ENCODE data around the gene INPP5K.

The INPP5K gene

DNA sequence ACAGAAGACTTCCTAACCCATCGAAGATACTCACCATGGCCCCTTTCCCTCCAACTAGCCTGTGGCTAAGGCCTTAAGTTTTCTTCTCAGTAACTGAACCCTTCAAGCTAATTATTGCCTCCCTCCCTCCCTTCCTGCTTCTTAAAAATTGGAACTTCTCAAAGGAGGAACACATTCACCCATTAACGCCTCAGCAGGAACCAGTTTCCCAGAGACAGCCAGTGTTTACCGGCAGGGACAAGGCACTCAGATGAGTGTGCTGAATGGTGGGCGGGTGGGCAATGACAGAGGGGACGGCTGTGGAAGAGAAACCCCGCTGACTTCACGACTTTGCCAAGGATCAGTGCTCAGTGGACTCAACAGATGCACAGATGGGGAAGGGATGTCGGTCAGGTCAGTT is 25.9 kb upstream of the INPP5K start:
- no peaks in the 10 kb centered on the region for H3K79me2 ChIP-seq (ENCODE audit: low read length)
- no peak overlapping the region for H3K9ac ChIP-seq (ENCODE audit: low read length)
- H3K4me2 ChIP-seq (ENCODE audit: low read depth, low read length): no peak overlapping the region
- H2AFZ ChIP-seq (ENCODE audit: low read length): no peak overlapping the region
- H3K27ac ChIP-seq (ENCODE audit: low read length): no peak overlapping the region
- TF ChIP-seq EZH2phosphoT487 (IDR thresholded peaks at IDR 0.05; ENCODE audit: low read length) (no peak), EZH2 (optimal IDR thresholded peaks at IDR 0.05; ENCODE audit: low read depth, low read length) (no peak)
- TF ChIP-seq, protein P1, sequence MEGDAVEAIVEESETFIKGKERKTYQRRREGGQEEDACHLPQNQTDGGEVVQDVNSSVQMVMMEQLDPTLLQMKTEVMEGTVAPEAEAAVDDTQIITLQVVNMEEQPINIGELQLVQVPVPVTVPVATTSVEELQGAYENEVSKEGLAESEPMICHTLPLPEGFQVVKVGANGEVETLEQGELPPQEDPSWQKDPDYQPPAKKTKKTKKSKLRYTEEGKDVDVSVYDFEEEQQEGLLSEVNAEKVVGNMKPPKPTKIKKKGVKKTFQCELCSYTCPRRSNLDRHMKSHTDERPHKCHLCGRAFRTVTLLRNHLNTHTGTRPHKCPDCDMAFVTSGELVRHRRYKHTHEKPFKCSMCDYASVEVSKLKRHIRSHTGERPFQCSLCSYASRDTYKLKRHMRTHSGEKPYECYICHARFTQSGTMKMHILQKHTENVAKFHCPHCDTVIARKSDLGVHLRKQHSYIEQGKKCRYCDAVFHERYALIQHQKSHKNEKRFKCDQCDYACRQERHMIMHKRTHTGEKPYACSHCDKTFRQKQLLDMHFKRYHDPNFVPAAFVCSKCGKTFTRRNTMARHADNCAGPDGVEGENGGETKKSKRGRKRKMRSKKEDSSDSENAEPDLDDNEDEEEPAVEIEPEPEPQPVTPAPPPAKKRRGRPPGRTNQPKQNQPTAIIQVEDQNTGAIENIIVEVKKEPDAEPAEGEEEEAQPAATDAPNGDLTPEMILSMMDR (IDR thresholded peaks at IDR 0.05; ENCODE audit: low read length): no peak
- DNase-seq: no peak
- H3K9me2 ChIP-seq (replicated peaks; ENCODE audit: insufficient read depth, low read length): no peaks in the 10 kb centered on the region
- H3K27me3 ChIP-seq (replicated peaks; ENCODE audit: insufficient read depth, low read length): no peaks in the 10 kb centered on the region
- H3F3A ChIP-seq (ENCODE audit: insufficient read depth, low read length): no peaks in the 10 kb centered on the region
- H3K4me1 ChIP-seq (ENCODE audit: low read length): no peaks in the 10 kb centered on the region
- peaks cover 4% of the 10 kb centered on the region; the same call in 1 of the 2 replicates for H3K36me3 ChIP-seq (replicated peaks; ENCODE audit: insufficient read depth, low read length)
- H4K20me1 ChIP-seq (ENCODE audit: insufficient read depth, low read length): no peaks in the 10 kb centered on the region
- no peaks in the 10 kb centered on the region for H3K9me3 ChIP-seq (replicated peaks; ENCODE audit: insufficient read depth, low read length)
- no peak overlapping the region for H3K4me3 ChIP-seq (ENCODE audit: low read length)

DNA sequence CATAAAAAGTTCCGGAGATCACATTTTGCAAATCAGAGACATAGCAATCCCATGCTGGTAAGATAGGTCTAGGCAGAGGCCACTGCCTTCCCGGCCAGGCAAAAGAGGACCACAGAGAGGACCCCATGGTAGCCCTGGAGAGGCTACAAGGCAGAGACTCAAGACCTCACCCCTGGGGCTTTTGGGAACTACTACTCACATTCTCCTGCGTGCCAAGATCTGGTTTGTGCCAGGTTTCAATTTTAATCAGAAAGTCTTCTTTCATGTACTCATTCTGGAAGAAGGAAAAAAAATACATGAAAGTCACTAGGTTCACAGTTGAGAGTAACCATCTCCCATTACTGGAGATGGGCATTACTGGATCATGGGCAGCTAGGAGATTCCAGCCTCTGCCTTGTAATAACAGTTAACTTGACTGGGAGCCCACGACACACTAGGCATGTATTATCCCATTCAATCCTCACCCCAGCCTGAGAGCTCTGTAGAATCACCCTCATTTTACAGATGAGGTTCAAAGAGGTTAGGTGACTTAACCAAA is 25.0 kb upstream of the INPP5K start:
- Histone ChIP-seq H3K9ac (ENCODE audit: low read length) (no peak overlapping the region), H3K9me2 (replicated peaks; ENCODE audit: insufficient read depth, low read length) (no peaks in the 10 kb centered on the region), H2AFZ (ENCODE audit: low read length) (no peak overlapping the region), H3K4me3 (ENCODE audit: low read length) (no peak overlapping the region), H3K27ac (ENCODE audit: low read length) (no peak overlapping the region), H3K9me3 (replicated peaks; ENCODE audit: insufficient read depth, low read length) (no peaks in the 10 kb centered on the region), H3K4me2 (ENCODE audit: low read depth, low read length) (no peak overlapping the region), H3K79me2 (ENCODE audit: low read length) (no peaks in the 10 kb centered on the region), H3K36me3 (replicated peaks; ENCODE audit: insufficient read depth, low read length) (peaks cover 4% of the 10 kb centered on the region; the same call in 1 of the 2 replicates), H3K27me3 (replicated peaks; ENCODE audit: insufficient read depth, low read length) (no peaks in the 10 kb centered on the region), H3K4me1 (ENCODE audit: low read length) (no peaks in the 10 kb centered on the region), H3F3A (ENCODE audit: insufficient read depth, low read length) (no peaks in the 10 kb centered on the region), H4K20me1 (ENCODE audit: insufficient read depth, low read length) (no peaks in the 10 kb centered on the region)
- TF ChIP-seq EZH2 (optimal IDR thresholded peaks at IDR 0.05; ENCODE audit: low read depth, low read length) (no peak), EZH2phosphoT487 (IDR thresholded peaks at IDR 0.05; ENCODE audit: low read length) (no peak)
- TF ChIP-seq, protein P1 (IDR thresholded peaks at IDR 0.05; ENCODE audit: low read length): no peak
- DNase-seq: no peak

DNA sequence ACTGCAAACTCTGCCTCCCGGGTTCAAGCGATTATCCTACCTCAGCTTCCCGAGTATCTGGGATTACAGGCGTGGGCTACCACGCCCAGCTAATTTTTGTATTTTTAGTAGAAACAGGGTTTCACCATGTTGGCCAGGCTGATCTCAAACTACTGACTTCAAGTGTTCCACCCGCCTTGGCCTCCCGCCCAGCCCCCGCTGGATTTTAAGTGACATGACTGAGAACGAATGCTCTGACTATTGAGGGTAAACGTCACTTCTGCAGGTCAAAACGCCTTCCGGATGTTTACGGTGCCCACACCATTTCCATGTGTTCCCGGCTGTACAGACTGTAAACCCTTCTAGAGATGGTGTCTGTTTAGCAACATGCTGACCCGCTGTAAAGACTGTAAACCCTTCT is 23.4 kb upstream of the INPP5K start:
- Histone ChIP-seq H3K4me2 (ENCODE audit: low read depth, low read length) (no peak overlapping the region), H3F3A (ENCODE audit: insufficient read depth, low read length) (no peaks in the 10 kb centered on the region), H2AFZ (ENCODE audit: low read length) (no peak overlapping the region), H3K9me3 (replicated peaks; ENCODE audit: insufficient read depth, low read length) (no peaks in the 10 kb centered on the region), H3K79me2 (ENCODE audit: low read length) (no peaks in the 10 kb centered on the region), H3K27ac (ENCODE audit: low read length) (no peak overlapping the region), H3K4me1 (ENCODE audit: low read length) (no peaks in the 10 kb centered on the region), H3K9ac (ENCODE audit: low read length) (no peak overlapping the region), H3K4me3 (ENCODE audit: low read length) (no peak overlapping the region), H3K9me2 (replicated peaks; ENCODE audit: insufficient read depth, low read length) (no peaks in the 10 kb centered on the region), H3K36me3 (replicated peaks; ENCODE audit: insufficient read depth, low read length) (peaks cover 4% of the 10 kb centered on the region; the same call in 1 of the 2 replicates), H4K20me1 (ENCODE audit: insufficient read depth, low read length) (no peaks in the 10 kb centered on the region), H3K27me3 (replicated peaks; ENCODE audit: insufficient read depth, low read length) (no peaks in the 10 kb centered on the region)
- DNase-seq: no peak
- TF ChIP-seq, protein P1 (IDR thresholded peaks at IDR 0.05; ENCODE audit: low read length): no peak
- no peak for TF ChIP-seq EZH2phosphoT487 (IDR thresholded peaks at IDR 0.05; ENCODE audit: low read length)
- TF ChIP-seq EZH2 (optimal IDR thresholded peaks at IDR 0.05; ENCODE audit: low read depth, low read length): no peak

Data from MM.1S (cell line).